GM21528 (cell line): ENCODE results near the gene RNU1-4.
"Not testable (repeated sequence)": the region's sequence is repeated elsewhere in the genome, so short reads cannot be mapped to it uniquely, and the experiment has no call there.

Source experiments
- ATAC-seq: cut with Tn5 transposase; IDR thresholded peaks from one replicate; pipeline ENCODE4 v1.9.1; 2021; ENCODE audit warnings: mild to moderate bottlenecking, moderate library complexity; ENCODE audit not compliant: unreplicated experiment, low FRiP score

RNU1-4 gene

DNA sequence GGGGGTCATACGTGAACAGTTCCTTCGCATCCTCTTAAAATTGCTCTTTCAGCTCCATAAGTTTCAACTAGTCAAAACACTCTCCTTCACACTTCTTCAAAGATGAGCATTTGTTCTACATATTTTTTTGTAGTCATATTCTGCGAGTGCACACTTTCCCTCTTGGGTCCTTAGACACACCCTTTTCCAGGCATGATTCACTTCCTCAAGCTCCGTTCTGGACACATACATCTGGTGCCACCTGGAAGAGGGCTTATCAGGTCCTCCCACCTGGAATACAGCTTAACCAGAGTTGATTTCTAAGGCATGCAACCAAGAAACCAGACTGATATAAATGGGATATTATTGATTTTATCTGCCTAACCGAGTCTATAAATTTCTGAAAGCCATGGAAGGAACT lies 47.4 kb downstream of the RNU1-4 start:
- ATAC-seq = not testable (repeated sequence)
